ENCODE data around the gene DUS2.
"Not testable (repeated sequence)": the region's sequence is repeated elsewhere in the genome, so short reads cannot be mapped to it uniquely, and the experiment has no call there.

The DUS2 gene

GRCh38 chr16:68093816-68094613 is 70.9 kb downstream of the DUS2 start:
- DNase-seq: no peak

DNA sequence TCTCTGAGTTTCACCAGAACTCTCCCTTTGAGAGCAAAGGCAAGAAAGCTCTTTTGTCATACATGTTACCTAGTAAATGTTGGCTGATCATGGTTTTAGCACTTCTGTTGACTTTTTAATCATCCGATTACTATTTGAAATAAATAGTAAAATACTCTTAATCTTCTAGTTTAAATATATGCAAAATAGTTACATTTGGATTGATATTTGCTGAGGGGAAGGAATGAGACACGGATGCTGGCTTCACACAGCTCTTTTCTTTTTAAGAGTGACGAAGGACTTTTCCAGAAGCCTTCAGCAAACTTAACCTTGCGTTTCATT is 71.5 kb downstream of the DUS2 start:
- no peak for DNase-seq

DNA sequence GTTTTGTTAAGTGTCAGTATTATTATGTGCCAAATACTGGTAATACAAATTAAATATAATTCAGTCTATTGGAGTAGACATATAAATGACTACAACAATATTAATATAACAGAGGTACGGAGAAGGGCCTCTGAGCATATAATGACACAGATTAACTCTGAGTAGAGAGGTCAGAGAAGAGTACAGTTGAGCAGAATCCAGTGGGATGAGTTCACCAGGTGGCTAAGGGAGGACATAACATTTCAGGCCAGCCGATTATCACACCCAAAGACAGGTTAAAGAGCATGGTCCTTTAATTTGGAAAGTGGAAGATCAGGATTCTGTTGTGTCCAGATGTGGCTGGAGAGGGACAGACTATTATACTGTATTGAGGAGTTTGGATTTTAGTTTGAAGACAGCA is 73.4 kb downstream of the DUS2 start:
- DNase-seq: no peak

GRCh38 chr16:68097088-68097487 is 74.0 kb downstream of the DUS2 start:
- no peak for DNase-seq

GRCh38 chr16:68097895-68098294 is 74.8 kb downstream of the DUS2 start:
- no peak for DNase-seq

- DNase-seq: no peak
Measured at GRCh38 chr16:68100488-68100887, 77.4 kb downstream of the DUS2 start.

DNA sequence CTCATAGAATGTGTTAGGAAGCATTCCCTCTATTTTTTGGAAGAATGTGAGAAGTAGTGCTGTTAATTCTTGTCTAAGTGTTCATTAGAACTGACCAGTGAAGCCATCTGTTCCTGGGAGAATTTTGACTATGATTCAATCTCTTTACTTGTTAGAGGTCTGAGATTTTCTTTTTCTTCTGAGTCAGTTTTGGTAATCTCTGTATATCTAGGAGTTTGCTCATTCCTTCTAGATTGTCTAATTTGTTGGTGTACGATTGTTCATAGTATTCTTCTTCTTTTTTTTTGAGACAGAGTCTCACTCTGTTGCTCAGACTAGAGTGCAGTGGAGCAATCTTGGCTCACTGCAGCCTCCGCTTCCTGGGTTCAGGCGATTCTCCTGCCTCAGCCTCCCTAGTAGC is 82.5 kb downstream of the DUS2 start:
- DNase-seq: no peak

GRCh38 chr16:68107230-68107928 is 84.3 kb downstream of the DUS2 start:
- not testable (repeated sequence) for DNase-seq

DNA sequence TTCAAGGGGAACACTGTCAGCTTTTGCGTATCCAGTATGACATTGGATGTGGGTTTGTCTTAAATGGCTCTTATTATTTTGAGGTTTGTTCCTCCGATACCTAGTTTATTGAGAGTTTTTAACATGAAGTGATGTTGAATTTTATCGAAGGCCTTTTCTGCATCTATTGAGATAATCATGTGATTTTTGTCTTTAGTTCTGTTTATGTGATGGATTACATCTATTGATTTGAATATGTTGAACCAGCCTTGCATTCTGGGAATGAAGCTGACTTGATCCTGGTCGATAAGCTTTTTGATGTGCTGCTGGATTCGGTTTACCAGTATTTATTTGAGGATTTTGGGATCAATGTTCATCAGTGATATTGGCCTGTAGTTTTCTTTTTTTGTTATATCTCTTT is 86.1 kb downstream of the DUS2 start:
- DNase-seq: not testable (repeated sequence)

GRCh38 chr16:68110611-68111010 is 87.5 kb downstream of the DUS2 start:
- DNase-seq: not testable (repeated sequence)

- DNase-seq: no peak
Measured at GRCh38 chr16:68111379-68111778, 88.3 kb downstream of the DUS2 start.

DNA sequence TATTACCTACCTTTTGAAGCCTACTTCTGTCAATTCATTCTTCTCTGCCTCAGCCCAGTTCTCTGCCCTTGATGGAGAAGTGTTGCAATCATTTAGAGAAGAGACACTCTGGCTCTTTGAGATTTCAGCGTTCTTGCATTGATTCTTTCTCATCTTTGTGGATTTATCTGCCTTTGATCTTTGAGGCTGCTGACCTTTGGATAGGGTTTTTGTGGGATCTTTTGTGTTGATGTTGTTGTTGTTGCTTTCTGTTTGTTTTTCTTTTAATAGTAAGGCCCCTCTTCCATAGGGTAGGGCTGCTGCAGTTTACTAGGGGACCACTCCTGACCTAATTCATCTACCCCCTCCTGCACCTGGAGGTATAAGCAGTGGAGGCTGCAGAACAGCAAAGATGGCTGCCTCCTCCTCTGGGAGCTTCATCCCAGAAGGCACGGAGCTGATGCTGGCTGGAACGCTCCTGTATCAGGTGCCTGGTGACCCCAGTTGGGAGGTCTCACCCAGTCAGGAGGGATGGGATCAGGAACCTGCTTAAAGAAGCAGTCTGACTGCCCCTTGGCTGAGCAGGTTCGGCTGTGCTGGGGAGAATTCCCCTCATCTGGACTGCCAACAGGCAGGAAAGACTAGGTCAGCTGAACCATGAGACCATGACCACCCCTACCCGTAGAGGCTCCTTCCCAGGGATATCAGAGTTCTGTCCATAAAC is 90.1 kb downstream of the DUS2 start:
- DNase-seq: no peak

DNA sequence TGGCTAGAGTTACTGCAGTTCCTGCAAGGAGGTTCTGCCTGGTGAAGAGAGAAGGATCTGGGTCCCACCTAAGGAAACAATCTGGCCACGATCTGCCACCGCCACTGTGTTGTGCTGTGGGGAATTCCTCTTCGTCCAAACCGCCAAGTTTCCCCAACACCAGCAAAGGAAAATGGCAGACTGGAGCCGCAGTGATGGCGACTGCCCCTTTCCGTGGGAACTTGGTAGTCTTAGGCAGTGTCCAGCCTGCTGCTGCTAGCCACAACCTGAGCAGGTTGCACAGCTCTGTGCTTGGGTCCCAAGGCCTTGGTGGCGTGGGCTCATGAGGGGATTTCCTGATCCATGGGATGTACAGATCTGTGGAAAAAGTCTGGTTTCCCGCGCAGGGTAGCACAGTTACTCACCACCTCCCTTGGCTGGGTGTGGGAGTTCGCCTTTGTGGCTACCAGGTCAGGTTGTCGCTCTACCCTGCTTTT is 90.7 kb downstream of the DUS2 start:
- no peak for DNase-seq

DNA sequence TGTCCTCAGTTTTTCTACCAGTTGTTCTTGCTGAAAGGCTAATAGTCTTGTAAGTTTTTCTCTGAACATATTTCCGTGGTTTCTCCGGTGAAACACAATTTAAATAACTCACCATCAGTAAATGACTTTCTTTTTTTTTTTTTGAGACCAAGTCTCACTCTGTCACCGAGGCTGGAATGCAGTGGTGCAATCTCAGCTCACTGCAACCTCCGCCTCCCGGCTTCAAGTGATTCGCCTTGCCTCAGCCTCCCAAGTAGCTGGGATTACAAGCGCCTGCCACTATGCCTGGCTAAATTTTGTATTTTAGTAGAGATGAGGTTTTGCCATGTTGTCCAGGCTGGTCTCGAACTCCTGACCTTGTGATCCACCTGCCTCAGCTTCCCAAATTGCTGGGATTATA is 91.9 kb downstream of the DUS2 start:
- DNase-seq: not testable (repeated sequence)

- no peak for DNase-seq
Measured at GRCh38 chr16:68115851-68116250, 92.8 kb downstream of the DUS2 start.

DNA sequence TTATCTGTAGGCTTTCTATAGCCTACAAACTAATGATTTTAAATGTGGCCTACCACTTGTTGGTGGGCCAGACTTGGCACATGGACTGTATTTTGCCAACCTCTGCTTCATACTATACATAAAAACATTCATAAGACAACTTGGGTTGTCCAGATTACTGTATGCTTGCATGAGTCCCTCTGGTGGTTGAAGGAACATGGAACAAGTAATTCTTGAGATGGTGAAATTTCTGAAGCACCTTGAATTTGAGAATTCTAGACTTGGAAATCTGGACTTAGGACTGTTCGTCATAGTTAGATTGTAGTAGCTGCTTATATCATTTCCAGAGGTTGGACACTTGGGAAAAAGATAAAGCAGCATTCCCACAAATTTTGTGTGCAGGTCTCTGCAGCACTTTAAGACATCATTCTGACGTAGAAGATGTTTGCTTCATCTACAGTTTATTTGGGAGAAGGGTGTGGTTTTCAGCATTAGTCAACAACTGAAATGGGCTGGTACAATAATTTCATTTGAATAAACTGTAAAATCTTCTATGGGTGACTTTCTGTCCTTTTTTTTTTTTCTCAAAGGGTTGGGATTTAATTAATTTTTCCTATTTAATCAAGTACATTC is 93.3 kb downstream of the DUS2 start:
- DNase-seq: no peak

- no peak for DNase-seq
Measured at GRCh38 chr16:68117884-68118283, 94.8 kb downstream of the DUS2 start.

- DNase-seq: not testable (repeated sequence)
Measured at GRCh38 chr16:68118954-68119353, 95.9 kb downstream of the DUS2 start.

GRCh38 chr16:68120496-68120895 is 97.4 kb downstream of the DUS2 start:
- not testable (repeated sequence) for DNase-seq

- no peak for DNase-seq
Measured at GRCh38 chr16:68126395-68126794, 103.3 kb downstream of the DUS2 start.

- no peak for DNase-seq
Measured at GRCh38 chr16:68128577-68129305, 105.7 kb downstream of the DUS2 start.
